DMS53 (cell line): ENCODE data around the gene FCRL2.
A peak's percentile ranks its signal among the peaks of the same experiment; 100 is the strongest.

ENCODE experiments used
- DNase-seq: peaks from one replicate; lab custom pipeline; 2025; lab: John Stamatoyannopoulos, UW

The FCRL2 gene

GRCh38 chr1:157776971-157777391 is at the start of gene FCRL2:
TSS of gene FCRL2 (minus strand) at chr1:157777132. CDS start at chr1:157777073, 59 bp downstream.
- DNase-seq, result peak; percentile 57

GRCh38 chr1:157820299-157820698 is 43.4 kb upstream of the FCRL2 start:
- DNase-seq, result no peak

GRCh38 chr1:157819896-157820295 is 43.0 kb upstream of the FCRL2 start, which contains the start of gene FCRL1:
TSS of gene FCRL1 (minus strand) at chr1:157820120. CDS start at chr1:157820037, 83 bp downstream.
- DNase-seq, result no peak

- DNase-seq, result no peak
Measured at GRCh38 chr1:157819215-157819614, 42.3 kb upstream of the FCRL2 start.

- no peak for DNase-seq
Measured at GRCh38 chr1:157813269-157813668, 36.3 kb upstream of the FCRL2 start.

GRCh38 chr1:157806431-157807149 is 29.7 kb upstream of the FCRL2 start:
- DNase-seq, result no peak

GRCh38 chr1:157803851-157804250 is 26.9 kb upstream of the FCRL2 start:
- DNase-seq, result no peak

GRCh38 chr1:157799996-157800395 is 23.1 kb upstream of the FCRL2 start:
- peak; percentile 6 for DNase-seq

- peak; percentile 86 for DNase-seq
Measured at GRCh38 chr1:157798211-157798610, 21.3 kb upstream of the FCRL2 start.

- DNase-seq, result no peak
Measured at GRCh38 chr1:157785248-157785647, 8.3 kb upstream of the FCRL2 start.

GRCh38 chr1:157784801-157785200 is 7.9 kb upstream of the FCRL2 start:
- DNase-seq, result no peak

GRCh38 chr1:157782931-157783330 is 6.0 kb upstream of the FCRL2 start:
- DNase-seq, result no peak

- DNase-seq, result peak; percentile 69
Measured at GRCh38 chr1:157781048-157781447, 4.1 kb upstream of the FCRL2 start.

GRCh38 chr1:157775101-157775870 is 1.6 kb downstream of the FCRL2 start:
- peak; percentile 71 for DNase-seq

- DNase-seq, result peak; percentile 5
Measured at GRCh38 chr1:157774412-157774811, 2.5 kb downstream of the FCRL2 start.

- DNase-seq, result peak; percentile 73
Measured at GRCh38 chr1:157773493-157774350, 3.2 kb downstream of the FCRL2 start.

GRCh38 chr1:157771661-157772425 is 5.1 kb downstream of the FCRL2 start:
- DNase-seq, result no peak

- DNase-seq, result peak; percentile 55
Measured at GRCh38 chr1:157770442-157771043, 6.4 kb downstream of the FCRL2 start.

- DNase-seq, result no peak
Measured at GRCh38 chr1:157766792-157767191, 10.1 kb downstream of the FCRL2 start.

- no peak for DNase-seq
Measured at GRCh38 chr1:157758018-157758417, 18.9 kb downstream of the FCRL2 start.

- DNase-seq, result no peak
Measured at GRCh38 chr1:157753611-157754010, 23.3 kb downstream of the FCRL2 start.
